NCI-H345 treated with DMSO at 0.1 percent for 48 hours (cell line): ENCODE measurements around the gene ADNP.
"Not testable (repeated sequence)": the region's sequence is repeated elsewhere in the genome, so short reads cannot be mapped to it uniquely, and the experiment has no call there.

ENCODE experiments used
- DNase-seq: peaks from one replicate; lab custom pipeline; 2025; ENCODE audit not compliant: unreplicated experiment; lab: John Stamatoyannopoulos, UW

The ADNP gene

GRCh38 chr20:50903353-50904051 lies 27.7 kb downstream of the ADNP start:
- DNase-seq, result no peak

- no peak for DNase-seq
Measured at GRCh38 chr20:50901301-50901700, 29.9 kb downstream of the ADNP start.

GRCh38 chr20:50900261-50900660 lies 31.0 kb downstream of the ADNP start:
- no peak for DNase-seq

DNA sequence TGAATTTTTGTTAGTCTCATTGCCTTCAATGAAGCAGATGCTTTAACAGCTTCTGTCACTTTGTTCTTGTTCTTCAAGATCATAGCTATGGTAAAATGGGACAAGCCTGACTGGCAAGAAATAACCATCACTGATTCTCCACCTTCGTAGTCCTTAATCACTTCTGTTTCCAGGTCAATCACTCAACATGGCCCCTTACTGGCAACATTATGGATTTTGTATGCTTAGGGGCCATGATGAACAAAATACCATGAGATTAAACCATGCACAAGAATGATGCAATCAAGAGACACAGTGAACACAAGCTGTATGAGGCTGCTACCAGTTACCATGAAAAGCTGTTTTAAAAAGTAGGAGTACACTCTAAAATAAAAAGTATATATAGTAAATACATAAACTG lies 32.8 kb downstream of the ADNP start:
- DNase-seq, result no peak

DNA sequence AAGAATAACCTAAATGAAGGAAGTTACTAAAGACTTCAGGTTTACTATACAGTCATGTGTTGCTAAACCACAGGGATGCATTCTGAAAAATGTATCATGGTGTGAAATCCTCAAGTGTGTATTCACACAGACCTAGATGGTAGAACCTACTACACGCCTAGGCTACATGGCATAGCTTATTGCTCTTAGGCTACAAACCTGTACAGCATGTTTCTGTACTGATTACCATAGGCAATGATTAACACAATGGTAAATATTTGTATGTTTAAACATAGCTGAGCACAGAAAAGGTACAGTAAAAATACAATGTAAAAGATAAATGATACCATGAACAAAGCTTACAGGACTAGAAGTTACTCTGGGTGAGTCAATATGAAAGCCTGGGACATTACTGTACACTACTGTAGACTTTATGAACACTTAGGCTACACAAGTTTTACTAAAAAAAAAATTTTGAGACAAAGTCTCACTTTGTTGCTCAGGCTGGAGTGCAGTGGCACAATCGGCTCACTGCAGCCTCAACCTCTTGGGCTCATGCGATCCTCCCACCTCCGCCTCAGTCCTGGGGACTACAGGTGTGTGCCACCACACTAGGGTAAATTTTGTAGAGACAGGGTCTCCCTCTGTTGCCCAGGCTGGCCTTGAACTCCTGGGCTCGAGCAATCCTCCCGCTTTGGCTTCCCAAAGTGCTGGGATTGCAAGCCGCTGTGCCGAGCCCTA lies 36.0 kb downstream of the ADNP start:
- no peak for DNase-seq

GRCh38 chr20:50893620-50894019 lies 37.6 kb downstream of the ADNP start:
- no peak for DNase-seq

- DNase-seq, result no peak
Measured at GRCh38 chr20:50892394-50892793, 38.8 kb downstream of the ADNP start.

DNA sequence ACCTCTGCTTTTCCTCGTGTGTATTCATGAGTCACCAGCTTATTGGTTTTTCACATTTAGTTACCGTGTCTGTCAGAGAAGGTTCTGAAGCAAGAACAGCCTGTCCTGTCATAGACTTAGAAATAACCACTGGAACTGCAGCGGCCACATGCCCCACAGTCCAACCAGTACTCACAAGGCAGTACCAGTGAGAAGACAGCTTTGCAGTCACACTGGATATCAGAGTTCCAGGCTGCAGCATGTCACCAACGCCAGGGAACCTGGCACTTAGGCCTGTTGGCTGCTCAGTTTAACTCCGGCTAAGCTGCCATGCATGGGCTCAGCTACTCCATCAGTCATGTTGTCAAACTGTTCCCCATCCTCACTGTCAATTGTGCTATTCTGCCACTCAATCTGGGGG lies 40.1 kb downstream of the ADNP start:
- no peak for DNase-seq

DNA sequence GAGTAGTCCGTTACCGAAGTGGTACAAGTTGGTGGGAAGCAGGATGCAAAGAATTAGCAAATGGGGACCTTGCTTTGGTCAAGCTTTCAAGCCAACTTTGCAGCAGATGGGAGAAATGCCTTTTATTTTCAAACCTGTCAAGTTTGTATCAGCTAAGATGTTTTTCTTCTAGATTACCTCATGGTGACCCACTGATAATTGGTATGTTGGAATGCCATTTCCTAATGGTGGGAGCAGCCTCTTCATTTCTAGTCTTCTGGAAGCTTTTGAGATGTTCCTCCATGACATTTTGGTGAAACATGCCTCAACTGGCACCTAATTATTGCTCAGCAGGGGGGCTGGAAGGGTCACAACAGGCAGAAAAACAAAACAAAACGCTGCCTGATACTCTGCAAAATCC lies 43.7 kb downstream of the ADNP start:
- DNase-seq, result no peak

GRCh38 chr20:50886184-50886790 lies 45.0 kb downstream of the ADNP start:
- DNase-seq, result no peak

GRCh38 chr20:50885781-50886180 lies 45.5 kb downstream of the ADNP start:
- DNase-seq, result no peak

- DNase-seq, result no peak
Measured at GRCh38 chr20:50885068-50885467, 46.2 kb downstream of the ADNP start.

GRCh38 chr20:50883856-50884255 lies 47.4 kb downstream of the ADNP start:
- no peak for DNase-seq

DNA sequence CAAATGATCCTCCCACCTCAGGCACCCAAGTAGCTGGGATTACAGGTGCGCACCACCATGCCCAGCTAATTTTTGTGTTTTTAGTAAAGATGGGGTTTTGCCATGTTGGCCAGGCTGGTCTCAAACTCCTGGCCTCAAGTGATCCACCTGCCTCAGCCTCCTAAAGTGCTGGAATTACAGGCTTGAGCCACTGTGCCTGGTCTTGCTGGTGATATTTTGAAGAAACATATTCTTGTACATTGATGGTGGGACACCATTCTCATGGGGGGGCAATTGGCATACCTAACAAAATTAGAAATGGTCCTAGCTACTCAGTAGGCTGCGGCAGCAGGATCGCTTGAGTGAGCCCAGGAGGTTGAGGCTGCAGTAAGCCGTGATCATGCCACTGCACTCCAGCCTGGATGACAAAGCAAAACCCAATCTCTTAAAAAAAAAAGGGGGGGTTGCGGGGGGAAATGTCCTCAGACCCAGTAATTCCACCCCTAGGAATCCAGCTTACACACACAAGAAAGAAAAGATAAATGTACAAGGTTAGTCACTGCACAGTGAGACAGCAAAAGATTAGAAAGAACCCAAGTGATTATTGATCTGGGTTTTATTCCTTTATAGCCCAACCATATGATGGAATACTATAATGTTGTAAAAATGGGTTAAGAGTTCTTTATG lies 49.3 kb downstream of the ADNP start:
- not testable (repeated sequence) for DNase-seq

GRCh38 chr20:50879649-50880550 lies 51.3 kb downstream of the ADNP start:
- DNase-seq, result no peak

DNA sequence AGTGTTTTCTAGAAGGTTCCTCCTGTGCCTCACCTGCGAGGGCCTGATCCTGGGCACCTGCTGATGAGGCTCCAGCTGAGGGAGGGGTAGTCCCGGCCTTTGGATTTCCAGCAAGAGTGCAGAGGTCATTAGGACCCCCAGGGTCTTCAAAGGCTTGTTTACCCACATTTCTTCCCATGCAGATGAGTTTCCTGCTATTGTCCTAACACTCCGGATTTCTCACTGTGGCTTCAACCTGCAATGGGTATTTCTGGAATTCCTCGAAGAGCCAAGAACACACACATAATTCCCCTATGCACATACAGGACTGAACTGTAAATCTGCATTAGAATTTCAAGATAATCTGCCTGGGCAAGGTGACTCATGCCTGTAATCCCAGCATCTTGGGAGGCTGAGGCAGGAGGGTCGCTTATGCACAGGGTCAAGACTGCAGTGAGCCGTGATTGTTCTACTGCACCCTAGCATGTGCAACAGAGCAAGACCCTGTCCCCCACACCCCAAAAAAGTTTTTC lies 53.9 kb downstream of the ADNP start:
- DNase-seq, result no peak

DNA sequence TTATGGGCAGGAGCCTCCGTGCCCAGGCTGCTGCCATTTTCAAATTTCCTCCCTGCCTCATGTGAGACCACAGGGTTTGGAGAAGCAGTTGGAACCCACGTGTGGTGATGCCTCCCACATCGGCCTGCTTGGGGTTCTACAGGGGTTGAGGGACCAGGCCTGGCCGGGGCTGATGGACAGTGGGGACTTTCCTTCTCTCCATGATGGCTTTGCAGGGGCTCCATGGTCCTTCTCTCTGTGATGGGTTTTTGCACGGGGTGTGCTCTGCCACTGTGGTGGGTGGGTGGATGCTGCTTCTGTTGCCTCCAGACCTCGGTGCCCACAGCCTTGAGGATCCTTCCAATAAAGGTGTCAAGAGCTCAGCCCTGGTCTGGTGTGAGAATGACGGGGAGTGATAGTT lies 54.4 kb downstream of the ADNP start:
- no peak for DNase-seq

DNA sequence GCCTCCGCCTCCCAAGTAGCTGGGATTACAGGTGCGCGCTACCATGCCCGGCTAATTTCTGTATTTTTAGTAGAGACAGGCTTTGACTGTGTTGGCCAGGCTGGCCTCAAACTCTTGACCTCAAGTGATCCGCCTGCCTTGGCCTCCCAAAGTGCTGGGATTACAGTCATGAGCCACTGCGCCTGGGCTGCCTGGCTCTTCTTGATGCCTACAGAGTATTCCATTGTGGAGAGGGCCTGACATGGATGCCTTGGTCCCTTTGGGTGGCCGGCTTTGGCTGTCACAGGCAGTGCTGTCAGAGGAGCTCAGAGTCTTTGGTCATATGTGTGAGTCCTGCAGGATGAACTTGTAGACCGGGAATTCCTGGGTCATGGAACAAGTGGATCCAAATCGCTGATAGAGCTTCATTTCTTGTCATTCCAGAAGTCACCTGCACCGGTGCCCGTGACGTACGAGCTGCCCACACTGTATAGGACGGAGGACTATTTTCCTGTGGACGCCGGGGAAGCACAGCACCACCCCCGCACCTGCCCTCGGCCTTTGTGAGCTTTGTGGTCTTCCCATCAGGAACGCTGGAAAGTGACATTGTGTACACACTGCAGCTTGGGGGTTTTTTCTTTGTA lies 55.1 kb downstream of the ADNP start:
- no peak for DNase-seq

- no peak for DNase-seq
Measured at GRCh38 chr20:50874758-50875665, 56.2 kb downstream of the ADNP start.
